SK-N-SH treated with all-trans-retinoic acid at 6 μM for 48 hours (cell line): Measurements from ENCODE around the gene GSTP1.

Experiments
- CREB5 ChIP-seq: fragments of 250-450 bp; sonication (Bioruptor Pico); IDR thresholded peaks from 2 replicates; pipeline ENCODE4 v1.5.1; 2020; ENCODE audit warnings: low read depth, mild to moderate bottlenecking, moderate library complexity
- CSRNP3 ChIP-seq: fragments of 250-450 bp; sonication (Bioruptor Pico); IDR thresholded peaks from 2 replicates; pipeline ENCODE4 v1.5.1; 2021; ENCODE audit warnings: mild to moderate bottlenecking, moderate library complexity
- RARB ChIP-seq: fragments of 250-450 bp; sonication (Bioruptor Pico); IDR thresholded peaks from 2 replicates; pipeline ENCODE4 v1.8.0; 2021; ENCODE audit warnings: mild to moderate bottlenecking, moderate library complexity
- SNAI2 ChIP-seq: fragments of 250-450 bp; sonication (Bioruptor Pico); IDR thresholded peaks from 2 replicates; pipeline ENCODE4 v1.5.0; 2020; ENCODE audit warnings: mild to moderate bottlenecking, moderate library complexity
- TOX ChIP-seq: fragments of 250-450 bp; sonication (Bioruptor Pico); IDR thresholded peaks from 2 replicates; pipeline ENCODE4 v1.8.0; 2021; ENCODE audit warnings: mild to moderate bottlenecking, moderate library complexity, borderline replicate concordance
- ZFP30 ChIP-seq: fragments of 450-650 bp; formaldehyde crosslinking; IDR thresholded peaks from 2 replicates; pipeline ENCODE4 v1.5.0; 2022; ENCODE audit warnings: mild to moderate bottlenecking, moderate library complexity

- TF ChIP-seq CSRNP3 (CRISPR knock-in tag): no peak
- no peak for TF ChIP-seq CREB5 (CRISPR knock-in tag)
- no peak for TF ChIP-seq ZFP30 (CRISPR knock-in tag)
- TF ChIP-seq SNAI2 (CRISPR knock-in tag): no peak
- TF ChIP-seq TOX (CRISPR knock-in tag): no peak
- no peak for TF ChIP-seq RARB
These were observed 45.3 kb upstream of the GSTP1 start for GRCh38 chr11:67538306-67538705.
